Right renal cortex interstitium (tissue), 3 donors: ENCODE results near the gene CHMP6. TPM values are rescaled to one million over a fixed set of nuclear protein-coding genes. Genes with fewer than 3 reads are reported as not detected.

ENCODE experiments used
- DNase-seq, 3 donors: peaks; one replicate each; pipeline ENCODE4 v3.0.0-alpha.2; 2013; ENCODE audit warnings: low read depth in 3 of 3, low spot score in 2 of 3
- polyA plus RNA-seq, 3 donors: library from polyadenylated mRNA; unstranded; fragments of 120-200 nt; gene quantifications; one replicate each; pipeline ENCODE4 v1.2.1, GENCODE V29; 2013; ENCODE audit not compliant: insufficient read length in 3 of 3

Gene CHMP6
- polyA plus RNA-seq, 3 donors: 28.3 to 31.9 (median 30.4) TPM

- DNase-seq: no peak
Measured at GRCh38 chr17:81040791-81041337, 49.2 kb downstream of the CHMP6 start.

GRCh38 chr17:81042606-81043005, 51.0 kb downstream of the CHMP6 start:
- no peak for DNase-seq

GRCh38 chr17:81043319-81043724, 51.7 kb downstream of the CHMP6 start:
- no peak for DNase-seq

GRCh38 chr17:81043725-81044427, 52.2 kb downstream of the CHMP6 start:
- no peak for DNase-seq

GRCh38 chr17:81044428-81044763, 52.8 kb downstream of the CHMP6 start:
- DNase-seq: no peak

- peak in 2 of 3 donors; percentile 80 to 83 for DNase-seq
Measured at GRCh38 chr17:81044764-81045589, 53.3 kb downstream of the CHMP6 start.

GRCh38 chr17:81045590-81046095, 54.0 kb downstream of the CHMP6 start:
- DNase-seq: no peak

- no peak for DNase-seq
Measured at GRCh38 chr17:81046132-81046769, 54.6 kb downstream of the CHMP6 start.

- no peak for DNase-seq
Measured at GRCh38 chr17:81046770-81047359, 55.2 kb downstream of the CHMP6 start.

GRCh38 chr17:81048827-81049371, 57.3 kb downstream of the CHMP6 start:
- DNase-seq: no peak

GRCh38 chr17:81049372-81049911, 57.8 kb downstream of the CHMP6 start:
- no peak for DNase-seq

Other genes with a start within 250 kb of the CHMP6 start
- gene BAIAP2, start 43.3 kb downstream of the CHMP6 start, polyA plus RNA-seq: 10 to 100 TPM; 34.8 to 40.4 (median 36.6) TPM
- gene PVALEF, start 173.7 kb downstream of the CHMP6 start, polyA plus RNA-seq: under 1 TPM; 0.10 to 0.50 (median 0.10) TPM
- 1 to 10 TPM; 2.9 to 3.9 (median 3.1) TPM for gene AATK, start 174.4 kb downstream of the CHMP6 start, polyA plus RNA-seq
- gene CEP131, start 231.1 kb downstream of the CHMP6 start, polyA plus RNA-seq: 10 to 100 TPM; 12.2 to 14.2 (median 12.2) TPM
- 10 to 100 TPM; 10.5 to 12.9 (median 11.8) TPM for gene TEPSIN, start 247.2 kb downstream of the CHMP6 start, polyA plus RNA-seq
- gene NDUFAF8, start 247.5 kb downstream of the CHMP6 start, polyA plus RNA-seq: 10 to 100 TPM; 41.1 to 59.0 (median 53.6) TPM